HG02610 (cell line): ENCODE data around the gene FAM81A.

ENCODE experiments used
- ATAC-seq: cut with Tn5 transposase; IDR thresholded peaks from one replicate; pipeline ENCODE4 v1.9.1; 2021; ENCODE audit warnings: mild to moderate bottlenecking, moderate library complexity; ENCODE audit not compliant: unreplicated experiment

FAM81A gene

DNA sequence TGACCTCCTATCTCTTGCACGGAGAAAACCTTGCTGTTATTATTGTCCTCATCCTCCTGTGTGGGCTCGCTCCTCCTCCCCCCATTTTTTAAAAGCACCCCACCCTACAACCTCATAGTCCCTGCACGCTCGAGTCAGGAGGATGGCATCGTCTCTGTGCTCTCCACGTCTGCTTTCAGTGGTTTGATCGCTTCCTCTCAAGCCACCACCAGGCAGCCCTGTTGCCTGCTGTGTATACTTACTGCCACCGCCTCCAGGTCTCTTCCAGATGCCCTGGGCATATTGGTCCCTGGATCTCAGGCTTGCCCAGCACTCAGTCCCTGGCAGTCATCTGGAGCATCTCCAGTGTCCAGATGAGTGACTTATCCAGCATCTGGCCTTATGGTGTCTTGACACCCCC is 131.5 kb downstream of the FAM81A start:
- ATAC-seq = no peak

- ATAC-seq = no peak
Observed at GRCh38 chr15:59570315-59570714, 132.3 kb downstream of the FAM81A start.

DNA sequence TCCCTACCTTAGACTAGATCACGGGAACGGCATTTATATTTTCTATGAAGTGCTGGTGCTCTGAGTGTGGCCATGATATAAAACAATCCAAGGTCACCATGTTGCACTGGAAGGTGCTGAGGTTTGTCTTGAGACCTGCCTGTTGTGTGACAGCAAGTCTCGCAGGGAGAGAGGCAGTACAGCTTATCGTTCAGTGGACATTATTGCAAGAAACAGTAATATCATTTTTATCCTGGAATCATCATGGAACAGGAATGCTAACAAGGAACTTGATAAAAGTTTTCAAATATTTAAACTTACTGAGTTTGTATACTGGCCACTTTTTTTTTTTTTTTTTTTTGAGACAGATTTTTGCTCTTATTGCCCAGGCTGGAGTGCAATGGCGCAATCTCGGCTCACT is 133.6 kb downstream of the FAM81A start:
- no peak for ATAC-seq
